ENCODE measurements around the gene PIK3C2G. TPM values are rescaled to one million over a fixed set of nuclear protein-coding genes. Genes with fewer than 3 reads are reported as not detected.

The PIK3C2G gene
- total RNA-seq, 1 experiment from 2014 or later = not detected

GRCh38 chr12:18653465-18653864, 392.1 kb downstream of the PIK3C2G start:
- H4K20me1 ChIP-seq (ENCODE audit: control insufficient read depth, insufficient read depth, insufficient read length) = no peaks in the 10 kb centered on the region
- H3K9me3 ChIP-seq (ENCODE audit: control insufficient read depth, low read depth, low read length) = no peaks in the 10 kb centered on the region
- no peaks in the 10 kb centered on the region for H3K79me1 ChIP-seq (ENCODE audit: insufficient read depth, low read depth, low read length, poor library complexity, severe bottlenecking)
- H3K23ac ChIP-seq (ENCODE audit: insufficient read length, low read depth, low read length) = no peak overlapping the region
- H2BK20ac ChIP-seq (ENCODE audit: low read depth, low read length, poor library complexity, severe bottlenecking) = no peak overlapping the region
- H4K91ac ChIP-seq (ENCODE audit: insufficient read length, low read depth, low read length) = no peak overlapping the region
- H3K14ac ChIP-seq (ENCODE audit: insufficient read depth, low read length) = no peak overlapping the region
- H2BK12ac ChIP-seq (ENCODE audit: insufficient read length, low read depth, low read length) = no peak overlapping the region
- no peaks in the 10 kb centered on the region for H3K27me3 Mint-ChIP-seq (ENCODE audit: low read depth)
- H4K8ac ChIP-seq (replicated peaks; ENCODE audit: insufficient read length, low read depth, low read length) = no peak overlapping the region
- no peak overlapping the region for H2BK5ac ChIP-seq (ENCODE audit: insufficient read length, low read length)
- no peaks in the 10 kb centered on the region for H3K23me2 ChIP-seq (ENCODE audit: insufficient read length, low read depth, low read length, poor library complexity, severe bottlenecking)
- H3K4me2 ChIP-seq (ENCODE audit: insufficient read depth, insufficient read length, low read length) = no peak overlapping the region
- no peaks in the 10 kb centered on the region; a peak in 1 of 5 replicates for H3K9me3 Mint-ChIP-seq
- H3K4ac ChIP-seq (ENCODE audit: low read depth, low read length) = no peak overlapping the region
- no peak overlapping the region for H3K4me3 Mint-ChIP-seq
- H3K4me1 Mint-ChIP-seq = peaks cover 0 to 5% of the 10 kb centered on the region in 2 experiments; a peak in 2 of 4 replicates
- H2BK15ac ChIP-seq (ENCODE audit: low read depth, low read length) = no peak overlapping the region
- no peaks in the 10 kb centered on the region for H3K27me3 ChIP-seq (ENCODE audit: insufficient read depth, low read length)
- H3K9ac ChIP-seq (ENCODE audit: extremely low read depth, insufficient read length, low read length) = no peak overlapping the region
- H3K27ac ChIP-seq (ENCODE audit: insufficient read length, low read depth, low read length) = no peak overlapping the region
- no peak overlapping the region for H3T11ph ChIP-seq (ENCODE audit: low read length)
- H3K56ac ChIP-seq (ENCODE audit: insufficient read length, low read depth, low read length) = no peak overlapping the region
- no peak for DNase-seq
- no CpG with 5 or more reads among the region's 1 CpG for WGBS (ENCODE audit: extremely low coverage, insufficient read length, low lambda C conversion rate)
- H2BK120ac ChIP-seq (ENCODE audit: low read depth, low read length, poor library complexity, severe bottlenecking) = no peak overlapping the region
- H3K4me1 ChIP-seq (ENCODE audit: insufficient read depth, low read length) = no peaks in the 10 kb centered on the region
- H4K5ac ChIP-seq (ENCODE audit: insufficient read length, low read depth, low read length) = no peak overlapping the region
- no peak overlapping the region for H3K18ac ChIP-seq (ENCODE audit: insufficient read length, low read depth, low read length)
- H3K79me2 ChIP-seq (ENCODE audit: insufficient read depth, low read length) = no peaks in the 10 kb centered on the region
- no peak overlapping the region for H3K27ac Mint-ChIP-seq
- TF ChIP-seq, protein P1, sequence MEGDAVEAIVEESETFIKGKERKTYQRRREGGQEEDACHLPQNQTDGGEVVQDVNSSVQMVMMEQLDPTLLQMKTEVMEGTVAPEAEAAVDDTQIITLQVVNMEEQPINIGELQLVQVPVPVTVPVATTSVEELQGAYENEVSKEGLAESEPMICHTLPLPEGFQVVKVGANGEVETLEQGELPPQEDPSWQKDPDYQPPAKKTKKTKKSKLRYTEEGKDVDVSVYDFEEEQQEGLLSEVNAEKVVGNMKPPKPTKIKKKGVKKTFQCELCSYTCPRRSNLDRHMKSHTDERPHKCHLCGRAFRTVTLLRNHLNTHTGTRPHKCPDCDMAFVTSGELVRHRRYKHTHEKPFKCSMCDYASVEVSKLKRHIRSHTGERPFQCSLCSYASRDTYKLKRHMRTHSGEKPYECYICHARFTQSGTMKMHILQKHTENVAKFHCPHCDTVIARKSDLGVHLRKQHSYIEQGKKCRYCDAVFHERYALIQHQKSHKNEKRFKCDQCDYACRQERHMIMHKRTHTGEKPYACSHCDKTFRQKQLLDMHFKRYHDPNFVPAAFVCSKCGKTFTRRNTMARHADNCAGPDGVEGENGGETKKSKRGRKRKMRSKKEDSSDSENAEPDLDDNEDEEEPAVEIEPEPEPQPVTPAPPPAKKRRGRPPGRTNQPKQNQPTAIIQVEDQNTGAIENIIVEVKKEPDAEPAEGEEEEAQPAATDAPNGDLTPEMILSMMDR (conservative IDR thresholded peaks at IDR 0.05) = no peak
- H2AFZ ChIP-seq (ENCODE audit: low read length) = no peak overlapping the region
- H2AK5ac ChIP-seq (ENCODE audit: insufficient read length, low read length) = no peak overlapping the region
- H3K36me3 Mint-ChIP-seq (ENCODE audit: insufficient read depth in 1 of 3, low read depth in 3 of 3) = no peaks in the 10 kb centered on the region; a peak in 1 of 7 replicates
